ENCODE results near the gene VWCE.

VWCE gene

GRCh38 chr11:61294717-61295595 lies at the start of gene VWCE:
TSS of gene VWCE (minus strand) at chr11:61295316. CDS start at chr11:61295037, 279 bp downstream.
- peak; percentile 49 for DNase-seq

- DNase-seq, result no peak
Observed at GRCh38 chr11:61343792-61344745, 49.0 kb upstream of the VWCE start.

DNA sequence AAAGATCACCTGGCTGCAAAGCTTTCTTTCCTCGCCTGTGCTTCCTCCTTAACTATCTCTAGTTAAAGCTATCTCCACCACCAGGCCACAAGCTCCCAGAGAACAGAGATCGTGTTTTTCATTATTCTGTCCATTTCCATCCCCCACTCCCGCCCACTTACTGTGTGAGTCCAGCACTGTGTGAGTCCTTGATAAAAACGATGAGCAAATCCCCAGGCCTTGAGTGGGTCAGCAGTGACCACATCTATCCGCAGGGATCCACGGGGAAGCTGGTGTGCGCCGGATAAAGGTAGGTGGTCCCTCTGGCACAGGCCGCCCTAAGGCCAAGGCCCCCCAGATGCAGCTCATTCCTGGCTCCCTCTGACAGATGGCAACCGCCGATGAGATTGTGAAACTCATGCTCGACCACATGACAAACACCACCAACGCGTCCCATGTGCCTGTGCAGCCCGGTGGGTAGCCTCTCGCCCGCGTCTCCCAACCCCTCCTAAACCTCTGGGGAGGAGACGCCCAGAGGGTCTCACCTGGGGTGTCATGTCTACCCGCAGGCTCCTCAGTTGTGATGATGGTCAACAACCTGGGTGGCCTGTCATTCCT lies 47.2 kb upstream of the VWCE start:
- DNase-seq, result no peak

DNA sequence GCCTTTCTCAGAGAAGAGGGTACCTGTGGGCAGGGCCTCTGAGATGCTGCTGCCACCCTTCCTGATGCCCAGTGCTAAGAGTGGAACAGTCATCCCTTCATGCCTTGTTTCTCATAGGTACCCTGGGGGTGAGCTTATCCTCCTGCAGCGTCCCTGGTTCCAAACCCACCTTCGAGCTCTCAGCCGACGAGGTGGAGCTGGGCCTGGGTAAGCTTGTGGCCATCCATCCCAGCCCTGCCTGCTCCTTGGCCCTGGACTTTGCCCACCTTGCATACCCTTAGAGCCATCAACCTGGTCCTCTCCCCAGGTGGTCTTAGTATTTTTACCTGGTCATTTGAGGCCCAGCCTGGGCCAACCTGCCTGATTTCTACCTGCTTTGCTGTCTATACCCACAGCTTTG lies 46.6 kb upstream of the VWCE start:
- no peak for DNase-seq

DNA sequence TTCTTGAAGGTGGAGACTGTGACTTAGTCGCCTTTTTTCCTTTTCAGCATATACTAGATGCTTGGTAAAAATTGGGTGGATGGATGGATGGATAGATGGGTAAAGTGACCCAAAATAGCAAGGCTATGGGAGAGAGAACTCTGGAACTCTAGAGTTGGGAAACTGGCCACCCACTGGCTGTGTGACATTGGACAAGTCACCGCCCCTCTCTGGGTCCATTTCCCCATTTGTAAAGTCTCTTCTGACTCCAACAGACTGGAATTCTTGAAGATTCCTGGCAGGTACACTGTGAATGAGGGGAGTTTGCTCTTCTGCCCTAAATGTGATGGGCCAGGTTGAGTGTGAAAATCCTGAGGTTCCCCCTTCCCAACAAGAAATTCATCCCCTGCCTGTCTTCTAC lies 45.9 kb upstream of the VWCE start:
- DNase-seq, result peak; percentile 53

DNA sequence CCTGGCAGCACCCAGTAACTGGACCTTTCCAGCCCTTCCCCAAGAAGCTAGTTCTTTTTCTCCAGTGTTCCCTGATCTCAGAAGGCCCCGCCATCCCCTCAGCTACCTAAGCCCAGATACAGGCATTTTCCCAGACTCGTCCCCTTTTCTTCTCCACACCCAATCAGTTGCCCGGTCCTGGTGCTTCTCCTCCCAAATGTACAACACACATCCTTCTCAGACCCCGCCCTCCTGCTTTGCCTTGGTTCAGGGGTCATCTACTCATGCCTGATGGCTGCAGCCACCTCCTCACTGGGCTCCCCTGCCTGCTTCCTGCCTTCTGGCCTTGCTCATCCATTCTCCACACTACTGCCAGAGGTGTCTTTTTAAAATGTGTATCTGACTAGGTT lies 44.4 kb upstream of the VWCE start:
- DNase-seq, result no peak

GRCh38 chr11:61338783-61339489 lies 43.8 kb upstream of the VWCE start:
- no peak for DNase-seq

GRCh38 chr11:61337706-61338470 lies 42.8 kb upstream of the VWCE start:
- DNase-seq, result peak; percentile 19

- DNase-seq, result peak; percentile 64
Observed at GRCh38 chr11:61336171-61336935, 41.2 kb upstream of the VWCE start.

DNA sequence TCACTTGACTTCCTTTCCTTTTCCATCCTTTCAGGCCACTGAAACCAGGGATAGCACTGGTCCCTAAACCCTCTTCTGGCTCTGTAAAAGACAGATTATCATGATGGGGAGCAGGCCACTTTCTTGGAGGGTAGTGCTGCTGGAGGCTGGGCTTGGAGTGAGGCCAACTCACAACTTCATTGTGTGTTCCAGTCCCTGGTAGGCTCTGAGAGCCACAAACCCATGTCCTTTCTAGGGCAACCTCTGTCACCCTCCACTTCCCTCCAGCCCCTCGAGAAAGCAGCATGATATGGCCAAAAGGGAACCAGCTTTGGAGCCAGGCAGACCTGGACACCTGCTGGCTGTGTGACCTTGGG lies 40.2 kb upstream of the VWCE start:
- no peak for DNase-seq

- no peak for DNase-seq
Observed at GRCh38 chr11:61334434-61335354, 39.6 kb upstream of the VWCE start.

DNA sequence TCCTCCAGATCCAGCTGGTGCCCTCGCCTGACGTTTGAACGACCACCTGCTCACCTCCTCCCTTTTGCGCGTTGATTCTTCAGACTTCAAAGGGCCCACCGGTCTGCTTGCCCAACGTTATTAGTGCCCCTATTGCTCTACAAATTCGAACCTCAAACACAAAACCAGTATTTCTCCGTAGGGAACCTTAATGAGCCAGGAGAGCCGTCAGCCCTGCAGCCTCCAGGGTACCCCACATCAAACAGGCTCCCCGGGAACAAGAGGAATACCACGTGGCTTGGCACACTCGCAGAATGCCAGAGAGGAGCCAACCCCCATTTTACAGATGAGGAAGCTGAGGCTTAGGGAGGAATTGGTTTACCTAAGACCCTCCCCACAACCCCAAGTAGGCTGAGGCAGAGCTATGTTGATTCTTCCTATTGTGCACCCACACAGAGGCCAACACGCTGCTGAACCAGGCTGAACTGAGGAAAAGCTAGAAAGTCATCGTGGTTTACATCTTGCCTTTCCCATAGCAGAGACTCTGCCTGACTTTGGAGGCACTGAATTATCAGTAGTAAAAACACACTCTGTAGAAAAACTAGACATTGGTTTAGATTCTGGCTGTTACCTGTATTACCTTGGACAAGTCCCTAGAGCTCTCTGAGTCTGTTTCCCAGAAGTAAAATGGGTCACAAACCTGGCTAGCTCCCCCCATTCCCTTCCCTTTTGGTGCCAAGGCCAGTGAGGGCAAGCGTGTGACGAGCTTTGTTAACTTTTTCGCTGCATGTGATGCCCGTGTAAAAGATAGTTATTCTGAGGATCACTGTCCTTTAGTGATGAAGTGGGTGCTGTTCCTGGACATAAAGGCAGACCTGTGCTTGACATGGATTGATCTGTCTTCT lies 38.7 kb upstream of the VWCE start:
- no peak for DNase-seq

- peak; percentile 86 for DNase-seq
Observed at GRCh38 chr11:61332797-61333549, 37.9 kb upstream of the VWCE start, which contains the start of the genes DDB1 and TKFC. TSS of gene DDB1 (minus strand) at chr11:61333105. CDS start at chr11:61332968, 137 bp downstream. TSS of gene TKFC (plus strand) at chr11:61333228. CDS start at chr11:61334729, 1,501 bp downstream.

DNA sequence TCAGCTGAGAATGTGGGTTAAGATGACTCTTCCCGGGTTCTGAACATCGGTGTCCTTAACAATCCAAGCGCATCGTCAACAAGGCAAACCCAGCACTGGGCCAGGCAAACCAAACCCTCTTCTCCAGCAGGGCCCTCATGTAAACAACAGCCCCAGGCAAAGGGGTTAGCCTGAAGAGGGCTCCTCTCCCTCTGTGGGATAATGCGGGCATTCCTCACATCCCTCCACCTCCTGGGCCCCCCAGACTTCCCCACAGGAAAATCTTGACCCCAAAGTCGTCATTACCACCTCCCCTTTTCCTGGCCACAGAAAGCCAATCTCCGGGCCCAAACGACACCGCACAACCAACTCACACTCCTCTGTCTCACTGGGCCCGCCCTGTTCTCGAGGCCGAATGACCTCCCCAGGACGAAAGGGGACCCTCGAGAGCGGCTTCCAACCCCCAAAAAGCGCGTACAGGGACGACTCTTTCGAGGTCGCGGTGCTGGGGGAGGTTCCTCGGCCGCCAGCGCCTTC lies 37.2 kb upstream of the VWCE start:
- DNase-seq, result peak; percentile 17

- DNase-seq, result peak; percentile 67
Observed at GRCh38 chr11:61331651-61332050, 36.5 kb upstream of the VWCE start.

DNA sequence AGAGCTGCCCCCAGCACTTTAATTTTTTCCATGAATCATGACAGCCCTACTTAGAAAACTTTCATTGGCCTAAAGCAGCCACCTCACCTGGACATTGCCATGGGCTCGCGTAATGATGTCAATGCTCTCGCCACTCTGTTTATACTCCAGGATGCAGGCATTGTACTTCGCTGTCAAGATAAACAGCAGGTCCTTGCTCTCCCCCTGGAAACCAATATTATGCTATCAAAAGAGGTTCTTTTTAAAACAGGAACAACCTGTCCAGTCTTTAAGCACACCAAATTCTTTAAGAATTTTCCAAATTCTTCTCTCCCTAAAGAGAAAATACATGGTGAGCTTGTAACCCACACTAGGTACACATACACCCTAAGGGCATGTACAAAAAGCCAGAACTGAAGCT lies 34.8 kb upstream of the VWCE start:
- DNase-seq, result no peak

DNA sequence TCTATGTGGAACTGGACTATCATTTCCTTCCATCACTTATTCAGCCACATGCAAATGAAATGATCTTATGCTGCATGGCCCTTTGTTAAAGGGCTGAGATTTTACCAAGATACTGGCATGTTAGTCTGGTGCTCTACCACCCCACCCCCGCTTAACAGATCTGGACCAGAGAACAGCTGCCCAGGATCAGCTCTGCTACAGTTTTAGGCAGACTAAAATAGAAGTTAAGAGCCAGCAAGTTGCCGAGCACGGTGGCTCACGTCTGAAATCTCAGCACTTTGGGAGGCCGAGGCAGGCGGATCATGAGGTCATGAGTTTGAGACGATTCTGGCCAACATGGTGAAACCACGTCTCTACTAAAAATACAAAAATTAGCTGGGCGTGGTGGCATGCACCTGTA lies 33.2 kb upstream of the VWCE start:
- DNase-seq, result no peak

DNA sequence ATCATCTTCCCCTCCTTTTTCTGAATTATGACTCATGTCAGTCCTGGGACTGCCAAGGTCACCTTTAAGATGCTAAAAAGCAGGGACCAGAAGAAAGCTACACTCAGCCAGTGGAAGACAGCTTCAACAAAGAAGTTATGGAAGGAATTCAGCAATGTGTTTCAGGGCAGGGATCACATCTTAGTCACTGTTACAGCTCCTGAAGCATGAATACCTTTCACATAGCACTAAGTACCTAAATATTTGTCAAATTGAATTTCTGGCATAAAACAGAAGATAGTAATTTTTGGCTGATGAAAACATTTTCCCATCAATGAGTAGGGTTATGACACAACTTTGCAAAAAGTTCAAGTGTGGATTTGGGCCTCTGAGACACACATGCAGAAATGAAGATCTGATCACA lies 32.6 kb upstream of the VWCE start:
- DNase-seq, result no peak
